HCT116 (cell line): Measurements from ENCODE around the gene HNRNPUL2. TPM values are rescaled to one million over a fixed set of nuclear protein-coding genes. Genes with fewer than 3 reads are reported as not detected.

Source experiments
- ATAC-seq: fragments of 200-7000 bp; cut with Tn5 transposase; 2 replicates; pipeline ENCODE4 v1.9.1; 2020; ENCODE audit warnings: mild to moderate bottlenecking, moderate library complexity
- BruUV-seq: library from RNA; stranded (reverse); fragments of 400-500 nt; replicated peaks from 2 replicates; lab custom pipeline; 2021; lab: Mats Ljungman, UMichigan
- CTCF ChIA-PET: fragments of 300-600 bp; sonication (Branson Sonifier 250); formaldehyde crosslinking; loops from one replicate; lab custom pipeline; 2021; ENCODE audit warnings: antibody characterized with exemption; lab: Charles Lee
- POLR2A ChIA-PET: fragments of 300-600, 350-600 bp; sonication (Branson Sonifier 250); formaldehyde crosslinking; loops from one replicate; lab custom pipeline; 2021; ENCODE audit warnings: antibody characterized with exemption; lab: Charles Lee
- RAD21 ChIA-PET, 2 experiments: fragments of 300-600 bp; sonication (Branson Sonifier 250); formaldehyde crosslinking; loops; one replicate each; lab custom pipeline; 2023; ENCODE audit warnings: low total read pairs in 2 of 2; ENCODE audit not compliant: uncharacterized antibody in 2 of 2, unreplicated experiment in 2 of 2, low non-redundant PET in 1 of 2; lab: Charles Lee
- DNase-seq: peaks from one replicate; pipeline ENCODE4 v3.0.0-alpha.2; 2010; ENCODE audit warnings: low read depth, low spot score
- H2AFZ ChIP-seq: fragments of 200-600 bp; shearing (Covaris generic), sonication (generic); 2 replicates; pipeline ENCODE4 v1.6.1; 2017; ENCODE audit warnings: low read depth, mixed run types, mixed read lengths, antibody characterized with exemption, low read length; ENCODE audit not compliant: poor library complexity, severe bottlenecking
- H3K27ac ChIP-seq: 2 replicates; pipeline ENCODE4 v1.5.1; 2012; ENCODE audit warnings: low read depth, low read length
- H3K27me3 ChIP-seq: fragments of 200-600 bp; sonication (generic); 2 replicates; pipeline ENCODE4 v1.6.1; 2016; ENCODE audit warnings: mixed run types, low read length, mixed read lengths; ENCODE audit not compliant: insufficient read depth
- H3K36me3 ChIP-seq, 2 experiments: fragments of 200-500 bp in 1 of 2; fragments of 200-600 bp in 1 of 2; sonication (Bioruptor generic) in 1 of 2; sonication (generic) in 1 of 2; 2 replicates each; pipeline versions ENCODE4 v1.5.1 to v1.6.1; 2014 to 2016; ENCODE audit warnings: low read length in 2 of 2, inconsistent platforms in 1 of 2, mixed read lengths in 1 of 2, mixed run types in 1 of 2; ENCODE audit not compliant: insufficient read depth in 2 of 2, control insufficient read depth in 1 of 2
- H3K4me1 ChIP-seq, 2 experiments: fragments of 200-600 bp in 1 of 2; sonication (generic) in 1 of 2; 2 replicates each; pipeline versions ENCODE4 v1.5.1 to v1.6.1; 2012 to 2017; ENCODE audit warnings: low read length in 2 of 2, inconsistent platforms in 1 of 2, mild to moderate bottlenecking in 1 of 2, mixed read lengths in 1 of 2, mixed run types in 1 of 2, moderate library complexity in 1 of 2; ENCODE audit not compliant: insufficient read depth in 2 of 2, control insufficient read depth in 1 of 2
- H3K4me2 ChIP-seq: fragments of 200-600 bp; sonication (generic); 2 replicates; pipeline ENCODE4 v1.6.1; 2017; ENCODE audit warnings: mixed run types, low read length, mixed read lengths
- H3K4me3 ChIP-seq, 2 experiments: fragments of 200-600 bp in 1 of 2; sonication (generic) in 1 of 2; replicated peaks in 1 of 2; 2 replicates each; pipeline ENCODE4 v1.5.1; 2011 to 2016; ENCODE audit warnings: low read length in 2 of 2, control low read depth in 1 of 2, low read depth in 1 of 2, mild to moderate bottlenecking in 1 of 2, mixed read lengths in 1 of 2, mixed run types in 1 of 2
- H3K79me2 ChIP-seq: fragments of 200-600 bp; sonication (generic); 2 replicates; pipeline ENCODE4 v1.6.1; 2017; ENCODE audit warnings: mild to moderate bottlenecking, mixed run types, low read length, moderate library complexity, mixed read lengths; ENCODE audit not compliant: insufficient read depth
- H3K9ac ChIP-seq: fragments of 200-600 bp; sonication (generic); 2 replicates; pipeline ENCODE4 v1.6.1; 2016; ENCODE audit warnings: low read length, mixed read lengths
- H3K9me2 ChIP-seq: fragments of 200-600 bp; sonication (generic), shearing (Covaris generic); 2 replicates; pipeline ENCODE4 v1.6.1; 2017; ENCODE audit warnings: mixed run types, mild to moderate bottlenecking, moderate library complexity; ENCODE audit not compliant: insufficient read depth
- H3K9me3 ChIP-seq, 2 experiments: fragments of 200-500 bp in 1 of 2; fragments of 200-600 bp in 1 of 2; sonication (Bioruptor generic) in 1 of 2; sonication (generic) in 1 of 2; 2 replicates each; pipeline ENCODE4 v1.6.1; 2014 to 2017; ENCODE audit warnings: low read length in 2 of 2, mixed read lengths in 2 of 2, inconsistent platforms in 1 of 2, low read depth in 1 of 2, mild to moderate bottlenecking in 1 of 2, mixed run types in 1 of 2, moderate library complexity in 1 of 2; ENCODE audit not compliant: control insufficient read depth in 1 of 2, insufficient read depth in 1 of 2
- H4K20me1 ChIP-seq: fragments of 200-600 bp; sonication (generic), shearing (Covaris generic); 2 replicates; pipeline ENCODE4 v1.6.1; 2017; ENCODE audit warnings: mixed run types, mild to moderate bottlenecking, moderate library complexity; ENCODE audit not compliant: insufficient read depth
- CBX3 ChIP-seq: IDR thresholded peaks from 2 replicates; pipeline ENCODE4 v1.6.1; 2012; ENCODE audit warnings: low read depth
- EGR1 ChIP-seq: IDR thresholded peaks from 2 replicates; pipeline ENCODE4 v1.6.1; 2012; ENCODE audit warnings: low read depth
- ELF1 ChIP-seq: IDR thresholded peaks from 2 replicates; pipeline ENCODE4 v1.6.1; 2012; ENCODE audit warnings: low read depth, borderline replicate concordance
- EZH2 ChIP-seq: fragments of 200-600 bp; sonication (generic); IDR thresholded peaks from 2 replicates; pipeline ENCODE4 v1.6.1; 2017; ENCODE audit warnings: antibody characterized with exemption, mixed run types
- FOSL1 ChIP-seq: IDR thresholded peaks from 2 replicates; pipeline ENCODE4 v1.6.1; 2012; ENCODE audit warnings: low read depth
- JUND ChIP-seq: IDR thresholded peaks from 2 replicates; pipeline ENCODE4 v1.6.1; 2012
- POLR2A ChIP-seq: IDR thresholded peaks from 2 replicates; pipeline ENCODE4 v1.7.0; 2011; ENCODE audit warnings: borderline replicate concordance; ENCODE audit not compliant: insufficient read depth, insufficient read length; ENCODE audit errors: extremely low read depth
- POLR2AphosphoS5 ChIP-seq: IDR thresholded peaks from 2 replicates; pipeline ENCODE4 v1.6.1; 2011; ENCODE audit warnings: mild to moderate bottlenecking, low read depth, low read length, moderate library complexity
- SIN3A ChIP-seq: IDR thresholded peaks from 2 replicates; pipeline ENCODE4 v1.6.1; 2012; ENCODE audit warnings: low read depth
- SRF ChIP-seq: IDR thresholded peaks from 2 replicates; pipeline ENCODE4 v1.6.1; 2012; ENCODE audit warnings: low read depth
- TCF7L2 ChIP-seq: IDR thresholded peaks from 2 replicates; pipeline ENCODE4 v1.7.0; 2011; ENCODE audit warnings: borderline replicate concordance, inconsistent platforms; ENCODE audit not compliant: insufficient read depth, insufficient read length; ENCODE audit errors: extremely low read depth
- ZNF274 ChIP-seq: fragments of 200-500 bp; sonication (Bioruptor generic); IDR thresholded peaks from 2 replicates; pipeline ENCODE4 v1.6.1; 2014; ENCODE audit warnings: mild to moderate bottlenecking, low read depth, low read length, inconsistent platforms
- intact Hi-C: fragments of 100-400 bp; cut with micrococcal nuclease; formaldehyde crosslinking; loops from 2 replicates; pipeline ENCODE4 v1.10.0; 2022
- total RNA-seq: library from RNA; stranded (reverse); gene quantifications from one replicate; pipeline ENCODE4 v1.2.1, GENCODE V29; 2021; ENCODE audit not compliant: unreplicated experiment
- TF ChIP-seq, protein P1 (sequence below): IDR thresholded peaks from 2 replicates; pipeline ENCODE4 v1.6.1; 2011; ENCODE audit warnings: mild to moderate bottlenecking, low read length, moderate library complexity; ENCODE audit not compliant: insufficient replicate concordance; ENCODE audit errors: extremely low read depth
- TF ChIP-seq, protein P2 (sequence below): IDR thresholded peaks from 2 replicates; pipeline ENCODE4 v1.6.1; 2012
- TF ChIP-seq, protein P3 (sequence below), 3 experiments: fragments of 200-600 bp in 1 of 3; sonication (generic) in 1 of 3; IDR thresholded peaks in 2 of 3; conservative IDR thresholded peaks in 1 of 3; 2 replicates each; pipeline ENCODE4 v1.5.1; 2012 to 2017; ENCODE audit warnings: low read depth in 2 of 3, low read length in 2 of 3, antibody characterized with exemption in 1 of 3, borderline replicate concordance in 1 of 3, control low read depth in 1 of 3, mild to moderate bottlenecking in 1 of 3, mixed read lengths in 1 of 3, mixed run types in 1 of 3, moderate library complexity in 1 of 3; ENCODE audit not compliant: insufficient read depth in 1 of 3

HNRNPUL2 gene
- total RNA-seq, 1 experiment from 2014 or later, result 45.8 TPM

DNA sequence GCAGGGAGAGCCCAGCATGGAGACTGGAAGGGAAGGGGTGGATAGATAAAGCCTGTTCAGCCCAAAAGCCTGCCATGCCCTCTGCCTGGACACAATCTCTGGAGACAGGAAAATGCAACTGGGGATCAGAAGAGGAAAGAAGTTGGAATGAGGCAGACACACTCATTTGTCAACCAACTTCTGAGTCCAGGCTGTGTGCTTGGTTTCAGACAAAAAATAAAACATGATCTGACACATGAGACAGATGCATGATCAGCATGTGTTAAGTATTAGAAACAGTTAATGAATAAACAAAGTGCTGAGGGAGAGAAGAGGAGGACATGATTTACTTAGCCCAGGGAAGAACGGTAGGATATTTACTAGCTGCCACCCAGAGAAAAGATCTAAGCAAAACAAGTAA lies 38.8 kb downstream of the HNRNPUL2 start:
- BruUV-seq, result no TSS peak
- Histone ChIP-seq H3K9me3 (no peaks in the 10 kb centered on the region), H3K9me2 (no peaks in the 10 kb centered on the region), H3K27ac (no peak overlapping the region), H3K4me3 (no peak overlapping the region), H3K27me3 (no peaks in the 10 kb centered on the region), H4K20me1 (no peaks in the 10 kb centered on the region), H3K79me2 (no peaks in the 10 kb centered on the region), H3K36me3 (peaks cover 18 to 27% of the 10 kb centered on the region in 2 experiments; a peak in 3 of 4 replicates), H3K4me2 (no peak overlapping the region), H2AFZ (no peak overlapping the region), H3K4me1 (no peaks in the 10 kb centered on the region), H3K9ac (no peak overlapping the region)
- TF ChIP-seq POLR2AphosphoS5 (no peak), ZNF274 (no peak), FOSL1 (no peak), ELF1 (no peak), SRF (no peak)
- ChIA-PET POLR2A (interaction anchor here (1.3 kb wide), 1 partner anchor 24 kb away, joined by 4 read pairs; the partner anchor contains the start of genes C11orf98 and CSKMT), RAD21 (no interaction called here), CTCF (no interaction called here)
- intact Hi-C loops, result no loop called here
- no peak for DNase-seq
- ATAC-seq, result no peak

DNA sequence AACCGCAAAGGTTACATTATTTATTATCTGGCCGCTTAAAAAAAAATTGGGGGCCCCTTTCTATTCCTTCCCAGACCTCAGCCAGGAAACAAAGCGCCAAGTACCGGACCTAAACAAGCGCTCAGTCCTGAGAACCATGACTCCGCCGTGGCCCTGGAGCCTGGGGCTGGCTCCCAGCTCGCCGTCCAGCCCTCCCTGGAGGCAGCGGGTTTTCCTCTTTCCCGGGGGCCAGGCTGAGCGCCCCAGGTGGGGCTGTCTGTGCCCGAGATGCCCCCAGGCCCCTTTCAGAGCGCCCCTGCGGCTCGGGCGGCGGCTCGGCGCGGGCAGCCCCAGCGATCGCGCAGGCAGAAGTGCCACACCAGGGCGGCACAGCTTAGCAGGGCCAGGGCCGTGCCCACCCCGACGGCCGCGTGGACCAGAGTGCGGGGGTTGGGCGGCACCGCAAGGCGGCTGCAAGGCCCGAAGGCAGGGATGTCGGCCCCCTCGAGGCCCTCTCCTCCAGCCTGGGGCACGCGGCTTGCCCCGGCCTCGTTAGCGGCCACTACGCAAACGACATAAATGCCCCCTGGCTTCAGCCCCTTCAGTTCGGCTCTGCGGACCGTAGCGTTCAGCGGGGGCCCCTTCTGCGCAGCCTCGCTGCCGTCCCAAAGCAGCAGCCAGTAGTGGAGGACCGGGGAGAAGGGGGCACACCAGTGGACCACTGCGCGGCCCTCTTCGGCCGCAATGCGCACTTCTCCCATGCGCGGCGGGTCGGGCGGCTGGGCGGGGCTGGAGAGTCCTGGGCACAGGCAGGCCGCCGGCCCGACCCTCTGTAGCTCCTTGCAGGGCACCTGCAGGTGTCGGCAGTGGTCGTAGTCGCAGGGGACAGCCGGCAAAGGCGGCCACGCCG lies 39.5 kb downstream of the HNRNPUL2 start:
- no peak overlapping the region for H2AFZ ChIP-seq
- H3K4me2 ChIP-seq, result no peak overlapping the region
- no peaks in the 10 kb centered on the region for H3K9me2 ChIP-seq
- ChIA-PET CTCF (no interaction called here), POLR2A (no interaction called here), RAD21 (no interaction called here)
- intact Hi-C loops, result no loop called here
- no peak overlapping the region for H3K27ac ChIP-seq
- ATAC-seq, result no peak
- H3K9ac ChIP-seq, result no peak overlapping the region
- H3K4me3 ChIP-seq, result no peak overlapping the region
- H3K9me3 ChIP-seq, result no peaks in the 10 kb centered on the region
- H3K79me2 ChIP-seq, result no peaks in the 10 kb centered on the region
- no TSS peak for BruUV-seq
- no peaks in the 10 kb centered on the region for H3K27me3 ChIP-seq
- no peak for DNase-seq
- peaks cover 13 to 21% of the 10 kb centered on the region in 2 experiments; a peak in 3 of 4 replicates for H3K36me3 ChIP-seq
- H4K20me1 ChIP-seq, result no peaks in the 10 kb centered on the region
- H3K4me1 ChIP-seq, result no peaks in the 10 kb centered on the region
- no peak for TF ChIP-seq SIN3A
- no peak for TF ChIP-seq ELF1
- TF ChIP-seq, protein P1, sequence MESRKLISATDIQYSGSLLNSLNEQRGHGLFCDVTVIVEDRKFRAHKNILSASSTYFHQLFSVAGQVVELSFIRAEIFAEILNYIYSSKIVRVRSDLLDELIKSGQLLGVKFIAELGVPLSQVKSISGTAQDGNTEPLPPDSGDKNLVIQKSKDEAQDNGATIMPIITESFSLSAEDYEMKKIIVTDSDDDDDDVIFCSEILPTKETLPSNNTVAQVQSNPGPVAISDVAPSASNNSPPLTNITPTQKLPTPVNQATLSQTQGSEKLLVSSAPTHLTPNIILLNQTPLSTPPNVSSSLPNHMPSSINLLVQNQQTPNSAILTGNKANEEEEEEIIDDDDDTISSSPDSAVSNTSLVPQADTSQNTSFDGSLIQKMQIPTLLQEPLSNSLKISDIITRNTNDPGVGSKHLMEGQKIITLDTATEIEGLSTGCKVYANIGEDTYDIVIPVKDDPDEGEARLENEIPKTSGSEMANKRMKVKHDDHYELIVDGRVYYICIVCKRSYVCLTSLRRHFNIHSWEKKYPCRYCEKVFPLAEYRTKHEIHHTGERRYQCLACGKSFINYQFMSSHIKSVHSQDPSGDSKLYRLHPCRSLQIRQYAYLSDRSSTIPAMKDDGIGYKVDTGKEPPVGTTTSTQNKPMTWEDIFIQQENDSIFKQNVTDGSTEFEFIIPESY, result no peak
- TF ChIP-seq EGR1, result no peak
- TF ChIP-seq, protein P2, sequence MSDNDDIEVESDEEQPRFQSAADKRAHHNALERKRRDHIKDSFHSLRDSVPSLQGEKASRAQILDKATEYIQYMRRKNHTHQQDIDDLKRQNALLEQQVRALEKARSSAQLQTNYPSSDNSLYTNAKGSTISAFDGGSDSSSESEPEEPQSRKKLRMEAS, result no peak
- TF ChIP-seq, protein P3, sequence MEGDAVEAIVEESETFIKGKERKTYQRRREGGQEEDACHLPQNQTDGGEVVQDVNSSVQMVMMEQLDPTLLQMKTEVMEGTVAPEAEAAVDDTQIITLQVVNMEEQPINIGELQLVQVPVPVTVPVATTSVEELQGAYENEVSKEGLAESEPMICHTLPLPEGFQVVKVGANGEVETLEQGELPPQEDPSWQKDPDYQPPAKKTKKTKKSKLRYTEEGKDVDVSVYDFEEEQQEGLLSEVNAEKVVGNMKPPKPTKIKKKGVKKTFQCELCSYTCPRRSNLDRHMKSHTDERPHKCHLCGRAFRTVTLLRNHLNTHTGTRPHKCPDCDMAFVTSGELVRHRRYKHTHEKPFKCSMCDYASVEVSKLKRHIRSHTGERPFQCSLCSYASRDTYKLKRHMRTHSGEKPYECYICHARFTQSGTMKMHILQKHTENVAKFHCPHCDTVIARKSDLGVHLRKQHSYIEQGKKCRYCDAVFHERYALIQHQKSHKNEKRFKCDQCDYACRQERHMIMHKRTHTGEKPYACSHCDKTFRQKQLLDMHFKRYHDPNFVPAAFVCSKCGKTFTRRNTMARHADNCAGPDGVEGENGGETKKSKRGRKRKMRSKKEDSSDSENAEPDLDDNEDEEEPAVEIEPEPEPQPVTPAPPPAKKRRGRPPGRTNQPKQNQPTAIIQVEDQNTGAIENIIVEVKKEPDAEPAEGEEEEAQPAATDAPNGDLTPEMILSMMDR (IDR thresholded peaks at IDR 0.05 in 2 of 3, conservative IDR thresholded peaks at IDR 0.05 in 1 of 3; ENCODE audit: borderline replicate concordance in 1 of 3, insufficient read depth in 1 of 3, low read depth in 2 of 3, low read length in 2 of 3), result no peak
- TF ChIP-seq JUND, result no peak
- no peak for TF ChIP-seq CBX3
- TF ChIP-seq ZNF274, result no peak
- no peak for TF ChIP-seq EZH2
- no peak for TF ChIP-seq POLR2A
- TF ChIP-seq SRF, result no peak
- no peak for TF ChIP-seq TCF7L2
